ENCODE data around the gene TPCN1.

Gene TPCN1

GRCh38 chr12:113221181-113221996, at the start of gene TPCN1:
TSS of gene TPCN1 (plus strand) at chr12:113221464. CDS start at chr12:113226853, 5,389 bp downstream.
- peak; percentile 99 for DNase-seq

GRCh38 chr12:113171543-113171942, 49.7 kb upstream of the TPCN1 start:
- no peak for DNase-seq

GRCh38 chr12:113172185-113172584, 49.1 kb upstream of the TPCN1 start:
- no peak for DNase-seq

- DNase-seq = no peak
Measured at GRCh38 chr12:113173081-113173698, 48.1 kb upstream of the TPCN1 start.

GRCh38 chr12:113174461-113175384, 46.5 kb upstream of the TPCN1 start:
- DNase-seq = peak; percentile 81

DNA sequence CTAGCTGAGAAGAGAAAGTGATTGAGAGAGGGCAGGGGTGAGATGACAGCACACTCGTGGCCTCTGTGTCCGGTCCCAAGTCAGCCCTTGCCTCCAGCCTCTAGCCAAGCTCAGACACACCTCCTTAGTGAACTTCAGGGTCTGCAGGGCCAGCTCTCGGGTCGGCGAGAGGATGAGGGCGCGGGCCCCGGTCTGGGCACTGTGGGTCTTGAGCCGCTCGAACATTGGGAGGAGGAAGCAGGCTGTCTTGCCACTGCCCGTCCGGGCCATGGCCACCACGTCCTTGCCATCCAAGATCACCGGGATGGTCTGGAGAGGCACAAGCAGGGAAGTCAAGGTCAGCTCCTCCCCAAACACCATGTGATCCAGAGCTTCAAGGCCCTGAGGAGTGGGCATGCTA, 42.2 kb upstream of the TPCN1 start:
- no peak for DNase-seq

- DNase-seq = no peak
Measured at GRCh38 chr12:113180333-113180732, 40.9 kb upstream of the TPCN1 start.

DNA sequence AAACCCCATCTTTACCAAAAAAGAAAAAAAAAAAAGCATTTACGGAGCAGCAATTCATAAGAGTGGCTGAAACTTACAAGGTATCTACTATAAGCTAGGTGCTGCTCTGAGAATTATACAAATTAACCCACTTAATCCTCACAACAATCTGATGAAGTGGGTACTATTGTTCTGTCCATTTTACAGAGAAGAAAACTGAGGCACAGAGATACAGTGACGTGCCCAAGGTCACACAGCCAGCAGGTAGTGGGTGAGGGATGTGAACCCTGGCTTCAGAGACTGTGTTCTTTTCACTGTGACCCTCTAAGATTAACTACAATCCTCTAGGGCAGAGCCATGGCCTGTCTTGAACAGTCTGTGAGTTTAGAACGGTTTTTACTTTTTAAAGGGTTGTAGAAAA, 39.3 kb upstream of the TPCN1 start:
- no peak for DNase-seq

DNA sequence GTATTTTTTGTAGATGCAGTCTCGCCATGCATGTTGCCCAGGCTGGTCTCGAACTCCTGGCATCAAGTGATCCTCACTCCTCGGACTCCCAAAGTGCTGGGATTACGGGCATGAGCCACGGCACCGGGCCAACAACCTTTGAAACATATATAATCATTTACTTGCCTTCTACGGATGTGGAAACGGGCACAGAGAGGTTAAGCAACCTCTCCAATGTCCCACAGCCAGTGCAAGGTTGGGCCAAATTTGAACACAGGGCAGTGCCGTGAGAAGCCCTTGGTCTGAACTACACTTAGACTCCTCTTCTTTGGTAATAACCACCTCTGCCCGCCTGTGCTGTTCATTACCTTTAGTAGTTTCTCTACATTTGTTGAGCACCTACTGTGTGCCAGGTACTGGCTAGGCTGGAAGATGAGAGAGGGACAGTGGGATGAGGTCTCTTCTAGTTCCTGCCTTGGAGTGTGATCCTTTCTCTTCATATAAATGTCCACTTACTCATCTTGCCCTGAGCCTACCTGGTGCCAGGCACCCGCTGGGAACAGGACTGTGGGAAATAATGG, 38.2 kb upstream of the TPCN1 start:
- DNase-seq = no peak

- no peak for DNase-seq
Measured at GRCh38 chr12:113184098-113184899, 37.0 kb upstream of the TPCN1 start.

DNA sequence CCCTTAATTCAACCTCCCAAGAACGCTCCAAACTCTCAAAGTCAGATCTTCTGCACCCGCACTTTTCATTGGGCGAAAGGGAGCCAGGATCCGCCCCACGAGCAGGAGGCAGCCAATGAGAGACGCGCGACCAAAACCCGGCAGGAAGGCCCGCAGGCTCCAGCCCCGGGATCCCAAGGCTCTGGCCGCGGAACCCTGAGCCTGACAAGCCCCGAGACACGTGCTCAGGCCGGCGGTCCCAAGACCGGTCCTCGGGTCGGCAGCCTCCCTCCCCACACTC, 36.4 kb upstream of the TPCN1 start:
- DNase-seq = peak; percentile 90

- peak; percentile 79 for DNase-seq
Measured at GRCh38 chr12:113185180-113186032, 35.9 kb upstream of the TPCN1 start, which contains the start of the genes DDX54 and RITA1. TSS of gene DDX54 (minus strand) at chr12:113185478. CDS start at chr12:113185451, 27 bp downstream. TSS of gene RITA1 (plus strand) at chr12:113185721. CDS start at chr12:113186747, 1,026 bp downstream.

- no peak for DNase-seq
Measured at GRCh38 chr12:113186033-113186365, 35.3 kb upstream of the TPCN1 start.

DNA sequence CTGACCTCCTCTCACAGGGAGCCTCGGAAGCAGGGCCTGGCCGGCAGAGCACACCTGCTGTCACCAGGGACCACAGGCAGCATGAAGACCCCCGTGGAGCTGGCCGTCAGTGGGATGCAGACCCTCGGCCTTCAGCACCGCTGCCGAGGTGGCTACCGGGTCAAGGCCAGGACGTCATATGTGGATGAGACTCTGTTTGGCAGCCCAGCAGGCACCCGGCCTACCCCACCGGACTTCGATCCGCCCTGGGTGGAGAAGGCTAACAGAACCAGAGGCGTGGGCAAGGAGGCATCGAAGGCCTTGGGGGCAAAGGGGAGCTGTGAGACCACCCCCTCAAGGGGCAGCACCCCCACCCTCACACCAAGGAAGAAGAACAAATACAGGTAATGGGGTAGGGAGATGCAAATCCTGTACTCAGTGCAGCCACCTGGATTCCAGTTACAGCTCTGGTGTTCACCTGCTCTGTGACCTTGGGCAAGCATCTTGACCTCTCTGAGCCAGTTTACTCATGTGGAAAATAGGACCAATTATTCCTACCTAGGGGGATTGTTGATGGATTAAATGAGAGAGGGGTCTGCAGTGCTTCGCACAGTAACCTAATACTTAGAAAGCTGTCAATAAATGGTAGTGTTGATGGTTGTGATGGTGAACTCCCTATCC, 34.5 kb upstream of the TPCN1 start:
- DNase-seq = peak; percentile 13

- no peak for DNase-seq
Measured at GRCh38 chr12:113189361-113189760, 31.9 kb upstream of the TPCN1 start.

DNA sequence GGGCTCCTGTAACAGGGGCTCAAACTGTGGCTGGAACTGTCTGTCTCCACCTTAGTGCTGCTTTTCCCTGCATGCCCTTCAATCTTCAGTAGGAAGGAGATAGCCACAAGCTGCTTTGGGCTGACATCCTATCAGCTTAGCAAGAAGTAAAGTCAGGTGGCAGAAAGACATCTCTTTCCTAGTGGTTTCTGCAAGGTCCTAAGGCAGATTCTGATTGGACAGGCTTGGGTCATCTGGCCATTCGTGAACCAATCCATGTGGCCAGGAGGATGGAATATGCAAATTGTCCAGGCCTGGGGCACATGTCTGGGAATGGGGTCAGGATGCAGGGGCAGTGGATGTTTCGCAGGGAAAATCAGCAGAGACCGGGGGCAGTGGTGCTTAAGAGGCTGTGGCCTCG, 30.5 kb upstream of the TPCN1 start:
- no peak for DNase-seq

GRCh38 chr12:113191227-113191626, 30.0 kb upstream of the TPCN1 start:
- DNase-seq = no peak

DNA sequence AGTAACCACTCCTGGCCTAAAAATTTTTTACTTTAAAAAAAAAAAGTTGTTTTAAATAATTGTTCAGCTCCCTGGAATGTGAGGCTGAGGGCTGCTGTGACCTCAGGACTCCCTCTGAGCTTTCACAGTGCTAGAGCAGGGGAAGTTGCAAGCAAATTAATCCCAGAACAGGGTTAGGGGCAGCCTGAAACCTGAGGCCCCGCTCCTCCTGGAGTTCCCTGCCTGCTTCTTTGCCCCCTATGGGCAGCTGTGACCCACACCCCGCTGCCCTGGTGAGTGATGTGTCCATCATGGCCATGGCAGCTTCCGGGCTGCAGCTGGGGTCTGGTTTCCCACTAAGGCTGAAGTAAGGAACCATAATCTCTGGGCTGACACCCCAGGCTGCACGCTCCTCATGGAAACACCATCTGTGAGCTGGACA, 26.3 kb upstream of the TPCN1 start:
- DNase-seq = no peak

- DNase-seq = no peak
Measured at GRCh38 chr12:113195598-113195997, 25.7 kb upstream of the TPCN1 start.

DNA sequence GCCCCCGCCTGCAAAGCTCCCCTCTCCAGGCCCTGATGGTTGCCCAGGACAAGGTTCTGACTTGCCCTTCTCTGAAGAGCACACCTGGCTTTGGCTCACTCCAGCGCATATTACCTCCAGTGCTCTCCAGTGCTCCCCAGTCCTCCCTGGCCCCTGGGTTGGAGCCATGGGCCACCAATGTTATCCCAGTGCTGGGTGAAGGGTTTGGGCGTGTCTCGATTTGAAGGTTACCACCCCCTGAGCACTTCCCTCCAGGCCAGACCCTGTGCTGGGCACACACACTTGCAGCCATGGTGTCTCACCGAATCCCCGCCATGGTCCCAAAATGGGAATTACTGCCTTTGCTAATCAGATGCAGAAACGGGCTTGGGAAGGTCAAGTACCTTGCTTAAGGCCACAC, 24.7 kb upstream of the TPCN1 start:
- DNase-seq = no peak

DNA sequence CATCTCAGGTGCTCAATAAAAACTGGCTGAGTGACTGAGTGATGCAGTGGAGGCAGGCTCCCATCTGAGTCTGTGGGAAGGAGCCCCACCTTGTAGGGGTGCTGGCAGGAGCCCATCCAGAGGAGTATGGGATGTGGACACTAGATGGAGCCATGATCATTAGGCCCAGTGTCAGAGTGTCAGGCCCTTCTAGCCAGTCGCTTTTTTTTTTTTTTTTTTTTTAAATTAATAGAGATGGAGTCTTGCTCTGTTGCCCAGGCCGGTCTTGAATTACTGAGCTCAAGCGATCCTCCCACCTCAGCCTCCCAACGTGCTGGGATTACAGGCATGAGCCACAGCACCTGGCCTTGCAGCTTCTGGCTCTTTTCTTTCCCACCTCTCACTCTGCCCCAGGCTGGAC, 24.3 kb upstream of the TPCN1 start:
- peak; percentile 55 for DNase-seq
